SKM-1 (cell line): ENCODE measurements around the gene ROBO3.

Experiments used
- DNase-seq: peaks from one replicate; lab custom pipeline; 2025; ENCODE audit not compliant: unreplicated experiment; lab: John Stamatoyannopoulos, UW

ROBO3 gene

GRCh38 chr11:124920356-124920755 lies 55.1 kb downstream of the ROBO3 start:
- DNase-seq = no peak

DNA sequence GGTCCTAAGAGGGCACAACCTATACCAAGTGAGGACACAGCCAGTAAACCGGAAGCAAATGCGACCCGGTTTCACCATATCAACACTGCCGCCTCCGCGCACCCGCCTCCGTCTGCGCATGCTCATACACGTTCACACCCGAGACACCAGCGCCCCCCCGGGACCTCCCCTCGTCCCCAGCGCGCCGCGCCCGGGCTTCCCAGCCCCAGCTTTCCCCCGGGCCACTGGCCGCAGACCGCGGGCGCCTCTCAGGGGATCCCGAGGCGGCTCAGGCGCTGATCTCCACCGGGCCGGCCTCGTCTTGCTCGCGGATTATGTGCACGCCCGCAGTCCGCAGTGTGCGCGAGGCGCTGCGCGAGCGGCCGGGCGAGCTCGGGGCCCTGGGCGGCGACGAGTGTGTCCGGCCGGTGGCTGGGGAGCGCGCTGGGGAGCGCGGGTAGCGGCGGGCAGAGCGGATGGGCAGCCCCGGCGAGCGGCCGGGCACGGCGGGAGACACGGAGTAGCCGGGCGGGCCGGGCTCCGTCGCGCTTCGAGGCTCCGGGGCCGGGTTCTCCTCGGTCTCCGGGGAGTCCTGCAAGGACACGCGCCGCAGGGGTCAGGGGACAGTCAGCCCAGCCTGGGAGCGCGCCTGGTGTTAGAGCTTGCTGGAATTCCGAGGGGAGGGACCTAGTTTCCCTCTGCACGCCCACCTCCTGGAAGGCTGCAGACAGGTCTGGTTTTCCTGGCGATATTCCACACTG lies 55.8 kb downstream of the ROBO3 start:
- DNase-seq = no peak

GRCh38 chr11:124922831-124923230 lies 57.6 kb downstream of the ROBO3 start:
- DNase-seq = no peak

- DNase-seq = no peak
These were observed 58.1 kb downstream of the ROBO3 start for GRCh38 chr11:124923296-124923695.

- DNase-seq = no peak
These were observed 63.9 kb downstream of the ROBO3 start for GRCh38 chr11:124928942-124929665.

- DNase-seq = no peak
These were observed 65.6 kb downstream of the ROBO3 start for GRCh38 chr11:124930799-124931198.
